DMS53 treated with DMSO at 0.1 percent for 48 hours (cell line): ENCODE results near the gene HMGCL.
"Not testable (repeated sequence)": the region's sequence is repeated elsewhere in the genome, so short reads cannot be mapped to it uniquely, and the experiment has no call there.

Experiments
- DNase-seq: peaks from one replicate; lab custom pipeline; 2025; ENCODE audit not compliant: unreplicated experiment; lab: John Stamatoyannopoulos, UW

HMGCL gene

GRCh38 chr1:23825076-23825761, at the start of gene HMGCL:
Gene HMGCL (minus strand): TSS chr1:23825429. CDS start chr1:23825415, 14 bp downstream.
- peak; percentile 84 for DNase-seq

DNA sequence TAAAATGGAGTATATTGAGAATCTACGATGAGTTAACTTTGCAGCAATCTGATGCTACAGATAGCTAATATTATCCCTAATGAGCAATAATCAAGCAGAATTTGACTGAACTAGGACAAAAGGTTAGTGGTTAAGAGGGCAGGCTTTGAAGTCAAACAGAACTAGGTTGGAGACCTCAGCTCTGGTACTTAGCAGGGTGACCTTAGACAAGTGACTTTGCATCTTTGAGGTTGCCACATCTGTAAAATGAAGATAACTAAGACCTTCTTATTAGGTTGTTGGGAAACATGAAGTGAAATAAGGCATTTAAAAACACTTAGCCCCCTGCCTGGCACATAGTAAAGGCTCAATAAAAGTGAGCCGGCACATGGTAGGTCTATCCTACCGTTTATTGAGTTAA, 47.2 kb upstream of the HMGCL start:
- DNase-seq = no peak

DNA sequence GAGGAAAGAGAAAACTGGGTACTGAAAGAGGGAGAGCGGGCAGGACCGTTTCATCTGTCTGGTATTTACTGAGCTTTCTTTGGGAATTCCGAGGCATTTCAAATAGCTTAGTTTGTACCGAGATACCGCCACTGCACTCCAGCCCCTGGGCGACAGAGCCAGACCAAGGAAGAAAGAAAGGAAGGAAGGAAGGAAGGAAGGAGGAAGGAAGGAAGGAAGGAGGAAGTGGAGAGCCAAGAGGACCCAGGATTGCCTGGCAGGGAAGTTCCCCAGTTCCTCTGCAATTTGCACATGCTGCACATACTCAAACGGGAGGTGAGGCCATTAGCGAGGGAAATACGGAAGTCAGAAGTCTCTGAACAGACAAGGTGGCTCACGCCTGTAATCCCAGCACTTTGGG, 43.8 kb upstream of the HMGCL start:
- DNase-seq = no peak

- peak; percentile 45 for DNase-seq
Measured at GRCh38 chr1:23868557-23869016, 43.4 kb upstream of the HMGCL start.

DNA sequence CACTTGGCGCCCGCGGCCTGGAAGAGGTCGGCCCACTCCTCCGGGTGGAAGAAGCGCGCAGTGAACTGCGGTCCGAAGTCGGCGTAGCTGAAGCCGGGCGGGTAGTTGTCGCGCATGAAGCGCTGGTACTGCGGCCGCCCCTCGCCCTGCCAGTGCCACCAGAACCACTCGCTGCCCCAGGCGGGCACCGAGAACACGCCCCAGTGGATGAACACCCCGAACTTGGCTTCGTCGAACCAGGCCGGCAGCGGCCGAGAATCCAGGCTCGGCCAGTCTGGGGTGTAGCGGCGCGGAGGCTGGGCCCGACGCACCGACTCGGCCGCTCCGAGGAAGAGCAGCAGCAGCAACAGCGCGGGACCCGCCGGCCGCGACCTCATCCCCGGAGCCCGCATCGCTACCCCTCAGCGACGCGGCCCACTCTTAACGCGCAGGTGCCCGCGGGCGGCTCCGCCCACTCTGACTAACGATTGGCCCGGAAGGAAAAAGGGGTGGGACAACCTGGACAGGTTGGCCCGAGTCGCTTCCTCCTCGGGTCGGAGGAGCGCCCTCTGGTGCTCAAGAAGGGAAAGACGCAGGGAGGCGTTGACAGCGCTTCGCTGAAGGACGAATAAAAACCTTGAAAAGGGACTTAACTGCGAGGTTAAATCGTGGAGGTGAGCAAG, 42.8 kb upstream of the HMGCL start, which contains the start of gene FUCA1:
TSS of gene FUCA1 (minus strand) at position 396 of the 662 bp plus-strand sequence. CDS start at position 392, 4 bp downstream.
- peak; percentile 95 for DNase-seq

DNA sequence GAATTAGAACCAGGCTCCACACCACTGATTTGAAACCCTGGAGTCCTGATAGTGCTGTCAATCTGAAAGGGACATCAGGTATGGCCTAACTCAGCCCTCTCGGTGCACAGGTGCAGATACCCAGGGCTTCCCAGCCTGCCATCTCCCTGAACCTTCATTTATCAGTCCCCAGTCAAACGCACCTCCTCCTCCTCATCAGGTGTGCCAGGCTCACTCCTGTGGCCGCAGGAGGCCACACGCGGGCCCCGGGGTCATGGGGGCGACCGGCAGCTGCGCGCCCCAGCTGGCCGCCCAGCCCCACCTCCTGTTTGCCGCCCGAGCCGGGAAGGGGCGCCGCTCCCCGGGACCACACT, 42.3 kb upstream of the HMGCL start:
- no peak for DNase-seq

- DNase-seq = no peak
Measured at GRCh38 chr1:23865543-23865930, 40.3 kb upstream of the HMGCL start.

DNA sequence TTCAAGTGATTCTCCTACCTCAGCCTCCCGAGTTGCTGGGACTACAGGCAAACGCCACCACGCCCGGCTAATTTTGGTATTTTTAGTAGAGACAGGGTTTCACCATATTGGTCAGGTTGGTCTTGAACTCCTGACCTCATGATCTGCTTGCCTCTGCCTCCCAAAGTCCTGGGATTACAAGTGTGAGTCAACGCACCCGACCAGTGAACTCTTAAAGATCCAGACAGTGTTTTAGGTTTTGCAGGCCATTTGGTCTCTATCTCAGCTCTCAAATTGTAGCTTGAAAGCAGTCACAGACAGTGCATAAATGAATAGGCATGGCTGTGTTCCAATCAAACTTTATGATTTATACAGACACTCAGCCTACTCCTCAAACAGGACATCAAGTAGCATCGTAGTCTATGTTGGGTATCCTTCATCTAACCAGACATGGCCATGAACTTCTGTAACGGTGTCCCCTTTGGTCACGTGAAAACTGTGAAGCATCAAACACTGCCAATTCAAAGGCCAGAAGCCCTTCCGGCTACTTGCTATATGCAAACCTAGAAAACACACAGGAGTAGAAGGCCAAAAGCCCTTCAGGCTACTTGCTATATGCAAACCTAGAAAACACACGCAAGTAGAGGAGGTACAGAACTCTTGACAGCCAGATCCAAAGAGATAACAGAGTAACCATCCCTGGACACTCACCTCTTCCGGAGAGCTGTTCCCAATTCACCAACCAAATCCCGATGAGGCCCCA, 39.7 kb upstream of the HMGCL start:
- no peak for DNase-seq

GRCh38 chr1:23862640-23863039, 37.4 kb upstream of the HMGCL start:
- DNase-seq = no peak

- DNase-seq = no peak
Measured at GRCh38 chr1:23854568-23854967, 29.3 kb upstream of the HMGCL start.

DNA sequence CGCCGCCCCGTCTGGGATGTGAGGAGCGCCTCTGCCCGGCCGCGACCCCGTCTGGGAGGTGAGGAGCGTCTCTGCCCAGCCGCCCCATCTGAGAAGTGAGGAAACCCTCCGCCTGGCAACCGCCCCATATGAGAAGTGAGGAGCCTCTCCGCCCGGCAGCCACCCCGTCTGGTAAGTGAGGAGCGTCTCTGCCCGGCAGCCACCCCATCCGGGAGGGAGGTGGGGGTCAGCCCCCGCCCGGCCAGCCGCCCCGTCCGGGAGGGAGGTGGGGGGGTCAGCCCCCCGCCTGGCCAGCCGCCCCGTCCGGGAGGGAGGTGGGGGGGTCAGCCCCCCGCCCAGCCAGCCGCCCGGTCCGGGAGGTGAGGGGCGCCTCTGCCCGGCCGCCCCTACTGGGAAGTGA, 27.9 kb upstream of the HMGCL start:
- not testable (repeated sequence) for DNase-seq

DNA sequence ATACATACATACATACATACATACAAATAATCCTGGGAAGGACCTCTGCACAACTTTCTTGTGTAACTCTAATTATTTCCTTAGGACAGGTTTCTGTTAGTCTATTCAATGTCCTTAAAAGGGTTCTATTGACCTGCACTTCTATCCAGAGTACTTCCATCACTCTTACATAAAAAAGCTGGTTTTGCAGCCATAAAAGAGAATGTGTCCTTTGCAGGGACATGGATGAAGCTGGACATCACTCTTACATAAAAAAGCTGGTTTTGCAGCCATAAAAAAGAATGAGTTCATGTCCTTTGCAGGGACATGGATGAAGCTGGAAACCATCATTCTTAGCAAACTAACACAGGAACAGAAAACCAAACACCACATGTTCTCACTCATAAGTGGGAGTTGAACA, 26.2 kb upstream of the HMGCL start:
- DNase-seq = not testable (repeated sequence)

DNA sequence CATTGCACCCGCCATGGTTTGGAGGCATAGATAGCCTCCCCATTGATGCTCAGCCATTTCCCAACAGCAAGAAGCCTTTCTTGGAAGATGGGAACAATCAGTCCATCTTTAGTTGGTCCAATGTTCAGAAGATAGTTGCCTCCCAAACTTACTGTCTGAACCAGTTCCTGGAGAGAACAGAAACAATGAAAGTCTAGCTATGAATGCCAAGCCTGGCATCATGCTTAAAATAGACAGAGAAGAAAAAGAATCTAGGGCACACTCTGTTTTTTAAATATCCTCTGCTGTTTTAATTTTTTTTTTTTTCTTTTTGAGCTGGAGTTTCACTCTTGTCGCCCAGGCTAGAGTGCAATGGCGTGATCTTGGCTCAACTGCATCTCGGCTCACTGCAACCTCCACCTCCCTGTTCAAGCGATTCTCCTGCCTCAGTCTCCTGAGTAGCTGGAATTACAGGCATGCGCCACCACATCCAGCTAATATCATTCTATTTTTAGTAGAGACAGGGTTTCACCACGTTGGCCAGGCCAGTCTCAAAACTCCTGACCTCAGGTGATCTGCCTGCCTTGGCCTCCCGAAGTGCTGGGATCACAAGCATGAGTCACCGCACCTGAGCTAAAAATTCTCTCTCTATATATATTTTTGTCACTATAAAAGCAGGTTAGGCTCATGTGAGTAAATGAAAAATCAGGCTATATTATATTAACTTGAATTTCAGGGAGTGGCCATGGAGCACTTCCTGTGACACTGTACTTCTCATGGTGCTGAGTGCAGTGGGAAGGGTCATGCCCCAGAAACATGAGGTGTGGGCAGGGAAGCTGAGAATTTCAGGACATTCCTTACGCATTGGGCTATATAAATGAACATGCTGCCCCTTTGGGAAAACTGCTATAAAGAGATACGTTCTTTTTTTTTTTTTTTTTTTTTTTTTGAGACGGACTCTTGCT, 23.7 kb upstream of the HMGCL start:
- no peak for DNase-seq

DNA sequence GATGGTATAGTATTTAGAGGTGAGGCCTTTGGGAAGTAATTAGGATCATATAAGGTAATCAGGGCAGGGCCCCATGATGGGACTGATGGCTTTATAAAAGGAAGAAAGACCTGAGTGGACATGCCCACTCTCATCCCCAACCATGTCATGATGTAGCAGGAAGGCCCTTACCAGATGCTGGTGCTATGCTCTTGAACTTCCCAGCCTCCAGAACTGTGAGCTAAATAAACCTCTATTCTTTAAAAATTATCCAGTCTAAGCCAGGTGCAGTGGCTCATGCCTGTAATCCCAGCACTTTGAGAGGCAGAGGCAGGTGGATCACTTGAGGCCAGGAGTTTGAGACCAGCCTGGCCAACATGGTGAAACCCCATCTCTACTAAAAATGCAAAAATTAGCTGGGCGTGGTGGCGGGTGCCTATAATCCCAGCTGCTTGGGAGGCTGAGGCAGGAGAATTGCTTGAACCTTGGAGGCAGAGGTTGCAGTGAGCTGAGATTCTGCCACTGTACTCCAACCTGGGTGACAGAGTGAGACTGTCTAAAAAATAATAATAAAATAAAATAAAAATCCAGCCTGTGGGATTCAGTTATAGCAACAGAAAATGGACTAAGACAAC, 22.4 kb upstream of the HMGCL start:
- DNase-seq = not testable (repeated sequence)

DNA sequence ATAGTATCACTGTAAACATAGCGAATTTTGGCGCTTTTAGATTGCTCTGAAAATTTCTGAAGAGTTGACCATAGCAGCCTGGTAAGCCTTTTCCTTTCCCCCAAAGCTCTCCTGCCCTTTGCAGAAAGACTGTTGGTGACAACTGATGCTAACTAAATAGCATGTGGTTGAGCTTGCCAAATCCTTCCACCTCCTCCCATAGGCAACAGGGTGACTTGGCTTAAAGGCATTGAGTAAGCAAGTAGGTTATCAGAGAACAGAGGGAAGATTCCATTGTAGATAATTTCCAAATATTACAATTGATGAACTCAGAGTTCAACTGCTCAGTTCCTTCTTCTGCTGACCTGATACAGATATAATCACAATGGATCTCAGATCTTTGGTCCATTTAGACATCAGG, 19.9 kb upstream of the HMGCL start:
- no peak for DNase-seq

DNA sequence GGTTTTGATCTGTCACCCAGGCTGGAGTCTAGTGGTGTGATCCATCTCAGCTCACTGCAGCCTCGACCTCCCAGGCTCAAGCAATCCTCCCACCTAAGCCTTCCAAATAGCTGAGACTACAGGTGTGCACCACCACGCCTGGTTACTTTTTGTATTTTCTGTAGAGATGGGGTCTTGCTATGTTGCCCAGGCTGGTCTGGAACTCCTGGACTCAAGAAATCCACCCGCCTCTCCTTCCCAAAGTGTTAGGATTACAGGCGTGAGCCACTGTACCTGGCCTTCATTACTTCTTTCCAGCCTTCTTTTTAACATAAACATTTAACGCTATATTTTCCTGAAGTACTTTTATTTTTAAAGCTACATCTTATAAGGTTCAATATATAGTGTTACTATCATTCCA, 18.4 kb upstream of the HMGCL start:
- no peak for DNase-seq

DNA sequence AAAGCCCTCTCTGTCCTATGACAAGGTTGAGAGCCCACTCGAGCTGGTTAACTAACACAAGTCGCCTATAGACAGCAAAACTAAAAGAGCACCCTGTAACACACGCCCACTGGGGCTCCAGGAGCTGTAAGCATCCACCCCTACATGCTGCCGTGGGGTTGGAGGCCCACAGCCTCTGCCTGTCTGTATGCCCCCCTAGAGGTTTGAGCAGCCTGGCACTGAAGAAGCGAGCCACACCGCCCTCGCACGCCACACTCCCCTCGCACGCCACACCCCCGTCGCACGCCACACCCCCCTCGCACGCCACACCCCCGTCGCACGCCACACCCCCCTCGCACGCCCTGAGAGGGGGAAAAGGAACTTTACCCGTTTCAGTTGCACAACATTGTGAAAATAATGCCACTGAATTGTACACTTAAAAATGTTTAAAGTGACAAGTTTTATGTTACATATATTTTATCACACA, 13.2 kb upstream of the HMGCL start:
- DNase-seq = peak; percentile 41

GRCh38 chr1:23837908-23838307, 12.7 kb upstream of the HMGCL start:
- no peak for DNase-seq

DNA sequence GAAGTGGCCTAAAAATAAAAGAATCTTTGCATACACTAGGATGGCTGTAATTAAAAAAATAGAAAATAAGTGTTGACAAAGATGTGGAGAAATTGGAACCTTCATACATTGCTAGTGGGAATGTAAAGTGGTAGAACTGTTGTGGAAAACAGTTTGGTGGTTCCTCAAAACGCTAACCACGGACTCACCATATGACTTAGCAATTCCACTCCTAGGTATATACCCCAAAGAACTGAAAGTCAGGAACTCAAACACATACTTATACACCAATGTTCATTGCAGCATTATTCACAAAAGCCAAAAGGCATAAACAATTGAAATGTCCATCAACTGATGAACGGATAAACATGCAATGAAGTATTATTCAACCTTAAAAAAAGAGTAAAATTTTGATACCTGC, 10.8 kb upstream of the HMGCL start:
- no peak for DNase-seq

- DNase-seq = not testable (repeated sequence)
Measured at GRCh38 chr1:23834156-23834555, 8.9 kb upstream of the HMGCL start.
